ENCODE measurements around the gene HSPG2.

GRCh38 chr1:21813542-21813941 is 123.6 kb downstream of the HSPG2 start:
- TF ChIP-seq CTCF (IDR thresholded peaks at IDR 0.05; ENCODE audit: insufficient read depth, low read length, poor library complexity, severe bottlenecking) (no peak), EZH2phosphoT487 (conservative IDR thresholded peaks at IDR 0.05; ENCODE audit: low read length) (no peak)

Data from SU-DHL-6 (cell line).